Measurements from ENCODE around the gene HSPA12B.

- TF ChIP-seq CTCF (IDR thresholded peaks at IDR 0.05) (no peak), POLR2A (IDR thresholded peaks at IDR 0.05) (no peak)
Observed at GRCh38 chr20:3686421-3686820, 46.1 kb upstream of the HSPA12B start.
